Loucy (cell line): ENCODE results near the gene MYMK.

ENCODE experiments used
- H2AFZ ChIP-seq: fragments of 200-600 bp; sonication (generic); 2 replicates; pipeline ENCODE4 v1.6.0; 2016; ENCODE audit warnings: antibody characterized with exemption, mild to moderate bottlenecking, low read length, moderate library complexity
- H3F3A ChIP-seq: fragments of 200-600 bp; 2 replicates; pipeline ENCODE4 v1.6.0; 2016; ENCODE audit warnings: antibody characterized with exemption, low read depth, mild to moderate bottlenecking
- H3K27me3 ChIP-seq: fragments of 200-600 bp; sonication (generic); 2 replicates; pipeline ENCODE4 v1.6.1; 2014; ENCODE audit warnings: low read length, mild to moderate bottlenecking; ENCODE audit not compliant: insufficient read depth, poor library complexity, severe bottlenecking
- H3K36me3 ChIP-seq: fragments of 200-600 bp; sonication (generic); 2 replicates; pipeline ENCODE4 v1.6.1; 2016; ENCODE audit warnings: low read length; ENCODE audit not compliant: insufficient read depth
- H3K4me1 ChIP-seq: fragments of 200-600 bp; sonication (generic); 2 replicates; pipeline ENCODE4 v1.5.1; 2014; ENCODE audit warnings: low read length, mild to moderate bottlenecking; ENCODE audit not compliant: insufficient read depth, poor library complexity, severe bottlenecking
- H3K4me2 ChIP-seq: fragments of 200-600 bp; sonication (generic); 2 replicates; pipeline ENCODE4 v1.6.0; 2014; ENCODE audit warnings: antibody characterized with exemption, low read length, low read depth, mild to moderate bottlenecking; ENCODE audit not compliant: poor library complexity, severe bottlenecking
- H3K4me3 ChIP-seq: fragments of 200-600 bp; sonication (generic); 2 replicates; pipeline ENCODE4 v1.5.1; 2014; ENCODE audit warnings: low read length, mild to moderate bottlenecking, mixed read lengths; ENCODE audit not compliant: poor library complexity, severe bottlenecking
- H3K79me2 ChIP-seq: fragments of 200-600 bp; sonication (generic); 2 replicates; pipeline ENCODE4 v1.6.1; 2014; ENCODE audit warnings: low read length; ENCODE audit not compliant: insufficient read depth
- H3K9ac ChIP-seq: fragments of 200-600 bp; sonication (generic); 2 replicates; pipeline ENCODE4 v1.6.0; 2014; ENCODE audit warnings: mild to moderate bottlenecking, low read depth, low read length, moderate library complexity; ENCODE audit not compliant: poor library complexity, severe bottlenecking
- H3K9me2 ChIP-seq: fragments of 200-600 bp; sonication (generic); replicated peaks from 2 replicates; pipeline ENCODE4 v1.6.1; 2016; ENCODE audit warnings: low read depth, low read length, mixed read lengths
- H3K9me3 ChIP-seq: fragments of 200-600 bp; sonication (generic); 2 replicates; pipeline ENCODE4 v1.6.1; 2014; ENCODE audit warnings: mild to moderate bottlenecking, antibody characterized with exemption, low read length, low read depth; ENCODE audit not compliant: insufficient read depth
- H4K20me1 ChIP-seq: fragments of 200-600 bp; sonication (generic); 2 replicates; pipeline ENCODE4 v1.6.0; 2014; ENCODE audit warnings: antibody characterized with exemption, low read length, mild to moderate bottlenecking; ENCODE audit not compliant: insufficient read depth, poor library complexity, severe bottlenecking
- CTCF ChIP-seq: fragments of 200-600 bp; sonication (generic); conservative IDR thresholded peaks from 2 replicates; pipeline ENCODE4 v1.5.1; 2014; ENCODE audit warnings: mild to moderate bottlenecking, antibody characterized with exemption, low read length
- EZH2phosphoT487 ChIP-seq: fragments of 200-600 bp; IDR thresholded peaks from 2 replicates; pipeline ENCODE4 v1.6.1; 2018; ENCODE audit warnings: antibody characterized with exemption, mild to moderate bottlenecking, moderate library complexity, borderline replicate concordance

MYMK gene

GRCh38 chr9:133529874-133530273 is 5.1 kb upstream of the MYMK start:
- no peaks in the 10 kb centered on the region for H3K27me3 ChIP-seq
- no peak for TF ChIP-seq CTCF
- no peak for TF ChIP-seq EZH2phosphoT487
- H3K4me1 ChIP-seq: peaks cover 38% of the 10 kb centered on the region
- no peaks in the 10 kb centered on the region for H3K36me3 ChIP-seq
- no peak overlapping the region for H2AFZ ChIP-seq
- no peaks in the 10 kb centered on the region for H3K9me2 ChIP-seq
- H4K20me1 ChIP-seq: no peaks in the 10 kb centered on the region
- no peak overlapping the region for H3K4me2 ChIP-seq
- H3F3A ChIP-seq: no peaks in the 10 kb centered on the region
- no peak overlapping the region for H3K9ac ChIP-seq
- H3K4me3 ChIP-seq: no peak overlapping the region
- no peaks in the 10 kb centered on the region for H3K9me3 ChIP-seq
- no peaks in the 10 kb centered on the region for H3K79me2 ChIP-seq

DNA sequence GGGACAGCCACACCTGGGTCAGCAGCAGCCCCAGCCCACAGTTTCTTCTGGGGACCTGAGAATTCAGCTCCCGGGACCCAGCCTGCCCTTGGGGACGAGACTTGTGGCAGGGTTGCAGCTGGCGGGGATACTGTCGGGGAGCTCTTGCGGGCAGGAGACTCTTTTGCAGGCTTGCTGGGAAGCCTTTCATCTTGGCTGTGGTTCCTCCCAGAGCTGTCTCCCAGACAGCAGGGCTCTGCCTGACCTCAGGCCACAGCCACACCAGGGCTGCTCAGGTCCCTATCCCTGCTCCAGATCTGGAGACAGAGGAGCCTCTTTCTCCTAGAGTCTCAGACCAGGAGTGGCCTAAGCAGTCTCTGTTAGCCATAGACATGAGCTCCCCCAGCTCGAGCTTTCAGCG is 4.7 kb upstream of the MYMK start:
- H3K36me3 ChIP-seq: no peaks in the 10 kb centered on the region
- H3K9ac ChIP-seq: no peak overlapping the region
- no peaks in the 10 kb centered on the region for H3K9me2 ChIP-seq
- H3K79me2 ChIP-seq: no peaks in the 10 kb centered on the region
- H3K4me3 ChIP-seq: no peak overlapping the region
- H3K27me3 ChIP-seq: no peaks in the 10 kb centered on the region
- no peaks in the 10 kb centered on the region for H4K20me1 ChIP-seq
- peaks cover 36% of the 10 kb centered on the region for H3K4me1 ChIP-seq
- H3K4me2 ChIP-seq: no peak overlapping the region
- no peak for TF ChIP-seq CTCF
- no peak for TF ChIP-seq EZH2phosphoT487
- no peak overlapping the region for H2AFZ ChIP-seq
- no peaks in the 10 kb centered on the region for H3F3A ChIP-seq
- no peaks in the 10 kb centered on the region for H3K9me3 ChIP-seq

DNA sequence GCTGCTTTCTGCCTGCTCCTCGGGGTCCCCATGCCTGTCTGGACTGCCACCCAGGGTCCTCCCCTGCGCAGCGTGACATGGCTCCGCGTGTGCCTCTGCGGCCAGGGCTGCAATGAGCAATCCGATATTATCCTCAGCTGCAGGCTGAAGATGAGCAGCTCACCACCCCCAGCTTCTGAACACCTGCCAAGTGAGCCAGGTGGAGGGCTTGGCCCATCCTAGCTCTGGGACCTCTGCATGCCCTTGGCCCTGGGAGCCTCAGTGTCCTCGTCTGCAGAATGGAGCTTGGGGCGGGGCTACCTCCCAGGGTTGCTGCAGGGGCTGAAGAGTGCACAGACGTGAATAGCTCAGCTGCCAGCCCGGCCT is 4.1 kb upstream of the MYMK start:
- Histone ChIP-seq H3K9me2 (no peaks in the 10 kb centered on the region), H3K4me3 (no peak overlapping the region), H3K27me3 (no peaks in the 10 kb centered on the region), H3K79me2 (no peaks in the 10 kb centered on the region), H3K9ac (no peak overlapping the region), H3K4me2 (no peak overlapping the region), H3K4me1 (peaks cover 36% of the 10 kb centered on the region), H3K9me3 (no peaks in the 10 kb centered on the region), H3F3A (no peaks in the 10 kb centered on the region), H3K36me3 (no peaks in the 10 kb centered on the region), H2AFZ (no peak overlapping the region), H4K20me1 (no peaks in the 10 kb centered on the region)
- no peak for TF ChIP-seq EZH2phosphoT487
- TF ChIP-seq CTCF: no peak
